K562 (cell line): ENCODE data around the gene WT1. TPM values are rescaled to one million over a fixed set of nuclear protein-coding genes. Genes with fewer than 3 reads are reported as not detected.

ENCODE experiments used
- ADNP ChIP-seq: fragments of 200-800 bp; sonication (Bioruptor generic); IDR thresholded peaks from 2 replicates; pipeline ENCODE4 v1.6.1; 2016; ENCODE audit warnings: missing genetic modification characterization, missing compliant biosample characterization
- ARID1B ChIP-seq: fragments of 450-650 bp; IDR thresholded peaks from 2 replicates; pipeline ENCODE4 v1.6.1; 2016; ENCODE audit warnings: antibody characterized with exemption, mild to moderate bottlenecking, inconsistent platforms
- CBFB ChIP-seq: sonication (generic); formaldehyde crosslinking; IDR thresholded peaks from 2 replicates; pipeline ENCODE4 v1.4.0; 2020; ENCODE audit warnings: mild to moderate bottlenecking, missing genetic modification reagents
- CEBPB ChIP-seq: fragments of 450-650 bp; IDR thresholded peaks from 2 replicates; pipeline ENCODE4 v1.6.1; 2016; ENCODE audit warnings: missing genetic modification characterization, missing compliant biosample characterization
- CLOCK ChIP-seq: fragments of 250-450 bp; sonication (Bioruptor Pico); IDR thresholded peaks from 2 replicates; pipeline ENCODE4 v1.4.0; 2020; ENCODE audit warnings: mild to moderate bottlenecking, moderate library complexity, borderline replicate concordance
- CSDE1 ChIP-seq, 2 experiments: fragments of 450-650 bp; IDR thresholded peaks; 2 replicates each; pipeline ENCODE4 v1.6.1; 2016; ENCODE audit warnings: mild to moderate bottlenecking in 1 of 2
- FIP1L1 ChIP-seq: fragments of 200-400 bp; formaldehyde crosslinking; IDR thresholded peaks from 2 replicates; pipeline ENCODE4 v1.6.1; 2018; ENCODE audit warnings: mild to moderate bottlenecking, low read depth, low read length; ENCODE audit not compliant: poor library complexity, severe bottlenecking
- FOXA3 ChIP-seq, 2 experiments: fragments of 450-650 bp in 1 of 2; sonication (generic) in 1 of 2; formaldehyde crosslinking; IDR thresholded peaks in 1 of 2; conservative IDR thresholded peaks in 1 of 2; 2 replicates each; pipeline versions ENCODE4 v1.4.0 to v1.8.0; 2020 to 2022; ENCODE audit warnings: mild to moderate bottlenecking in 2 of 2, missing genetic modification reagents in 1 of 2
- FOXP1 ChIP-seq: sonication (generic); formaldehyde crosslinking; IDR thresholded peaks from 2 replicates; pipeline ENCODE4 v1.8.0; 2022; ENCODE audit warnings: mild to moderate bottlenecking, missing genetic modification reagents
- GABPB1 ChIP-seq: sonication (generic); formaldehyde crosslinking; IDR thresholded peaks from 2 replicates; pipeline ENCODE4 v1.8.0; 2022; ENCODE audit warnings: mild to moderate bottlenecking, missing genetic modification reagents
- HDAC2 ChIP-seq: fragments of 450-650 bp; IDR thresholded peaks from 2 replicates; pipeline ENCODE4 v1.6.1; 2016; ENCODE audit warnings: mild to moderate bottlenecking
- L3MBTL2 ChIP-seq: fragments of 450-650 bp; IDR thresholded peaks from 2 replicates; pipeline ENCODE4 v1.6.1; 2016; ENCODE audit warnings: mild to moderate bottlenecking, moderate library complexity
- PTBP1 ChIP-seq: fragments of 200-400 bp; formaldehyde crosslinking; IDR thresholded peaks from 2 replicates; pipeline ENCODE4 v1.6.1; 2017; ENCODE audit warnings: low read depth, low read length
- RFX7 ChIP-seq: fragments of 250-450 bp; sonication (Bioruptor Pico); IDR thresholded peaks from 2 replicates; pipeline ENCODE4 v1.5.1; 2021; ENCODE audit warnings: mild to moderate bottlenecking
- RNF2 ChIP-seq: sonication (generic); IDR thresholded peaks from 2 replicates; pipeline ENCODE4 v1.6.1; 2016
- STAT5A ChIP-seq: IDR thresholded peaks from 2 replicates; pipeline ENCODE4 v1.6.1; 2012; ENCODE audit warnings: low read length, inconsistent platforms, borderline replicate concordance
- TRIM28 ChIP-seq: fragments of 450-650 bp; IDR thresholded peaks from 2 replicates; pipeline ENCODE4 v1.6.1; 2017
- polyA plus RNA-seq, 8 experiments: library from polyadenylated mRNA; depleted of rRNA in 4 of 8; stranded (reverse) in 5 of 8; unstranded in 3 of 8; fragments of >200 nt; fragmentation: Nextera tagmentation in 2 of 8; fragmentation: Illumina TruSeq in 1 of 8; extraction: Ambion mirVana in 2 of 8; extraction: Trizol in 1 of 8; gene quantifications; 2 replicates each; pipeline versions ENCODE4 v1.2.1 to v1.2.3, GENCODE V29; 2011 to 2014; ENCODE audit warnings: inconsistent platforms in 1 of 8, missing spikeins in 1 of 8
- total RNA-seq, 7 experiments: library from RNA; depleted of rRNA in 6 of 7; stranded (reverse); fragments of >200 nt in 6 of 7; fragmentation: Illumina TruSeq in 2 of 7; extraction: Trizol in 2 of 7; gene quantifications; 2 replicates each; pipeline versions ENCODE4 v1.2.1 to v1.2.3, GENCODE V29; 2011 to 2021; ENCODE audit warnings: low replicate concordance in 1 of 7
- TF ChIP-seq, protein P1 (sequence below): sonication (generic); formaldehyde crosslinking; IDR thresholded peaks from 2 replicates; pipeline ENCODE4 v1.8.1; 2023; ENCODE audit warnings: mild to moderate bottlenecking, missing genetic modification reagents
- TF ChIP-seq, protein P2 (sequence below): sonication (generic); formaldehyde crosslinking; IDR thresholded peaks from 2 replicates; pipeline ENCODE4 v1.8.0; 2022; ENCODE audit warnings: missing genetic modification reagents, mild to moderate bottlenecking, moderate library complexity, borderline replicate concordance

The WT1 gene
- total and polyA plus RNA-seq, 9 of the 15 experiments (the other 6 are each of a cell fraction or from before 2014, with no cell fraction given): 7.1 to 33.8 (median 19.4) TPM

GRCh38 chr11:32433101-32433913 lies 2.0 kb downstream of the WT1 start (continued):
- TF ChIP-seq, protein P1, sequence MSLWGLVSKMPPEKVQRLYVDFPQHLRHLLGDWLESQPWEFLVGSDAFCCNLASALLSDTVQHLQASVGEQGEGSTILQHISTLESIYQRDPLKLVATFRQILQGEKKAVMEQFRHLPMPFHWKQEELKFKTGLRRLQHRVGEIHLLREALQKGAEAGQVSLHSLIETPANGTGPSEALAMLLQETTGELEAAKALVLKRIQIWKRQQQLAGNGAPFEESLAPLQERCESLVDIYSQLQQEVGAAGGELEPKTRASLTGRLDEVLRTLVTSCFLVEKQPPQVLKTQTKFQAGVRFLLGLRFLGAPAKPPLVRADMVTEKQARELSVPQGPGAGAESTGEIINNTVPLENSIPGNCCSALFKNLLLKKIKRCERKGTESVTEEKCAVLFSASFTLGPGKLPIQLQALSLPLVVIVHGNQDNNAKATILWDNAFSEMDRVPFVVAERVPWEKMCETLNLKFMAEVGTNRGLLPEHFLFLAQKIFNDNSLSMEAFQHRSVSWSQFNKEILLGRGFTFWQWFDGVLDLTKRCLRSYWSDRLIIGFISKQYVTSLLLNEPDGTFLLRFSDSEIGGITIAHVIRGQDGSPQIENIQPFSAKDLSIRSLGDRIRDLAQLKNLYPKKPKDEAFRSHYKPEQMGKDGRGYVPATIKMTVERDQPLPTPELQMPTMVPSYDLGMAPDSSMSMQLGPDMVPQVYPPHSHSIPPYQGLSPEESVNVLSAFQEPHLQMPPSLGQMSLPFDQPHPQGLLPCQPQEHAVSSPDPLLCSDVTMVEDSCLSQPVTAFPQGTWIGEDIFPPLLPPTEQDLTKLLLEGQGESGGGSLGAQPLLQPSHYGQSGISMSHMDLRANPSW: no peak
- TF ChIP-seq FIP1L1: no peak
- TF ChIP-seq HDAC2: 0 out of 2 replicates have a peak, but pooled peaks have one; percentile 19
- no peak for TF ChIP-seq PTBP1
- no peak; the same call in 1 of the 2 replicates for TF ChIP-seq STAT5A
- no peak for TF ChIP-seq CBFB (CRISPR knock-in tag)
- TF ChIP-seq, protein P2, sequence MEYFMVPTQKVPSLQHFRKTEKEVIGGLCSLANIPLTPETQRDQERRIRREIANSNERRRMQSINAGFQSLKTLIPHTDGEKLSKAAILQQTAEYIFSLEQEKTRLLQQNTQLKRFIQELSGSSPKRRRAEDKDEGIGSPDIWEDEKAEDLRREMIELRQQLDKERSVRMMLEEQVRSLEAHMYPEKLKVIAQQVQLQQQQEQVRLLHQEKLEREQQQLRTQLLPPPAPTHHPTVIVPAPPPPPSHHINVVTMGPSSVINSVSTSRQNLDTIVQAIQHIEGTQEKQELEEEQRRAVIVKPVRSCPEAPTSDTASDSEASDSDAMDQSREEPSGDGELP (CRISPR knock-in tag): no peak
- no peak; the same call in 1 of the 2 replicates for TF ChIP-seq TRIM28
- TF ChIP-seq L3MBTL2: peak; percentile 43; the same call in 1 of the 2 replicates
- TF ChIP-seq ADNP: no peak
- TF ChIP-seq RFX7 (CRISPR knock-in tag): no peak
- TF ChIP-seq CLOCK: no peak
- no peak for TF ChIP-seq FOXP1 (CRISPR knock-in tag)
- TF ChIP-seq CEBPB (tag): no peak
- no peak for TF ChIP-seq CSDE1 (IDR thresholded peaks at IDR 0.05)
- no peak for TF ChIP-seq RNF2
- no peak for TF ChIP-seq ARID1B
- no peak for TF ChIP-seq FOXA3 (CRISPR knock-in tag; conservative IDR thresholded peaks at IDR 0.05 in 1 of 2, IDR thresholded peaks at IDR 0.05 in 1 of 2)
- no peak for TF ChIP-seq GABPB1 (CRISPR knock-in tag)
